HEK293T (cell line): ENCODE data around the gene CAPZA2.

Experiments
- CTCF ChIA-PET: fragments of 350-600 bp; formaldehyde crosslinking; extraction: SDS; loops from one replicate; lab custom pipeline; 2021; ENCODE audit warnings: antibody characterized with exemption, inconsistent platforms; lab: Yijun Ruan, JAX
- POLR2A ChIA-PET: fragments of 350-600 bp; formaldehyde crosslinking; extraction: SDS; loops from one replicate; lab custom pipeline; 2020; ENCODE audit warnings: antibody characterized with exemption, inconsistent platforms; lab: Yijun Ruan, JAX
- DNase-seq: peaks from one replicate; pipeline ENCODE4 v3.0.0; 2012; ENCODE audit warnings: mixed read lengths; ENCODE audit errors: extremely low spot score
- ARNT ChIP-seq: fragments of 450-650 bp; IDR thresholded peaks from 2 replicates; pipeline ENCODE4 v1.6.1; 2017; ENCODE audit warnings: mild to moderate bottlenecking
- BHLHE40 ChIP-seq: fragments of 450-650 bp; IDR thresholded peaks from 2 replicates; pipeline ENCODE4 v1.6.1; 2016; ENCODE audit warnings: mild to moderate bottlenecking, moderate library complexity, borderline replicate concordance
- CTBP1 ChIP-seq: fragments of 450-650 bp; IDR thresholded peaks from 2 replicates; pipeline ENCODE4 v1.6.1; 2016; ENCODE audit warnings: borderline replicate concordance
- ELF4 ChIP-seq: fragments of 450-650 bp; IDR thresholded peaks from 2 replicates; pipeline ENCODE4 v1.6.1; 2017; ENCODE audit warnings: antibody characterized with exemption
- FOXA1 ChIP-seq: fragments of 450-650 bp; IDR thresholded peaks from 2 replicates; pipeline ENCODE4 v1.6.1; 2016; ENCODE audit warnings: mild to moderate bottlenecking
- FOXK2 ChIP-seq: fragments of 450-650 bp; IDR thresholded peaks from 2 replicates; pipeline ENCODE4 v1.6.1; 2016; ENCODE audit warnings: mild to moderate bottlenecking
- FOXM1 ChIP-seq: fragments of 450-650 bp; IDR thresholded peaks from 2 replicates; pipeline ENCODE4 v1.6.1; 2017; ENCODE audit warnings: mild to moderate bottlenecking, borderline replicate concordance
- HDGF ChIP-seq: fragments of 450-650 bp; IDR thresholded peaks from 2 replicates; pipeline ENCODE4 v1.6.1; 2017; ENCODE audit warnings: antibody characterized with exemption, borderline replicate concordance
- L3MBTL2 ChIP-seq: fragments of 450-650 bp; conservative IDR thresholded peaks from 2 replicates; pipeline ENCODE4 v1.6.1; 2016; ENCODE audit warnings: mild to moderate bottlenecking
- LEF1 ChIP-seq: fragments of 450-650 bp; IDR thresholded peaks from 2 replicates; pipeline ENCODE4 v1.6.1; 2017; ENCODE audit warnings: mild to moderate bottlenecking, borderline replicate concordance
- NFRKB ChIP-seq: fragments of 450-650 bp; IDR thresholded peaks from 2 replicates; pipeline ENCODE4 v1.6.1; 2016; ENCODE audit warnings: mild to moderate bottlenecking, moderate library complexity
- PKNOX1 ChIP-seq: fragments of 450-650 bp; IDR thresholded peaks from 2 replicates; pipeline ENCODE4 v1.6.1; 2016
- SP1 ChIP-seq: fragments of 450-650 bp; IDR thresholded peaks from 2 replicates; pipeline ENCODE4 v1.6.1; 2017
- SUZ12 ChIP-seq: fragments of 450-650 bp; IDR thresholded peaks from 2 replicates; pipeline ENCODE4 v1.6.1; 2016; ENCODE audit warnings: mild to moderate bottlenecking
- TARDBP ChIP-seq: fragments of 450-650 bp; IDR thresholded peaks from 2 replicates; pipeline ENCODE4 v1.6.1; 2016
- ZNF384 ChIP-seq: fragments of 450-650 bp; IDR thresholded peaks from 2 replicates; pipeline ENCODE4 v1.6.1; 2016

Gene CAPZA2

GRCh38 chr7:116862951-116863670, 724 bp downstream of the CAPZA2 start:
- ChIA-PET CTCF (no interaction called here), POLR2A (interaction anchor here (1.5 to 1.6 kb wide), 2 partner anchors 14 to 17 kb away, joined by 3 read pairs; no protein-coding TSS in a partner anchor)
- TF ChIP-seq BHLHE40 = no peak
- no peak for TF ChIP-seq FOXK2
- TF ChIP-seq HDGF = no peak
- no peak for TF ChIP-seq FOXM1
- TF ChIP-seq L3MBTL2 = no peak
- no peak for TF ChIP-seq ARNT
- TF ChIP-seq TARDBP = no peak
- TF ChIP-seq LEF1 = no peak
- no peak for TF ChIP-seq CTBP1
- TF ChIP-seq ELF4 = no peak
- TF ChIP-seq SUZ12 = no peak
- TF ChIP-seq ZNF384 = no peak
- TF ChIP-seq NFRKB = no peak
- DNase-seq = peak; percentile 41

GRCh38 chr7:116863936-116864500, 1.6 kb downstream of the CAPZA2 start:
- ChIA-PET CTCF (no interaction called here), POLR2A (interaction anchor here (1.5 to 1.6 kb wide), 2 partner anchors 13 to 16 kb away, joined by 3 read pairs; no protein-coding TSS in a partner anchor)

DNA sequence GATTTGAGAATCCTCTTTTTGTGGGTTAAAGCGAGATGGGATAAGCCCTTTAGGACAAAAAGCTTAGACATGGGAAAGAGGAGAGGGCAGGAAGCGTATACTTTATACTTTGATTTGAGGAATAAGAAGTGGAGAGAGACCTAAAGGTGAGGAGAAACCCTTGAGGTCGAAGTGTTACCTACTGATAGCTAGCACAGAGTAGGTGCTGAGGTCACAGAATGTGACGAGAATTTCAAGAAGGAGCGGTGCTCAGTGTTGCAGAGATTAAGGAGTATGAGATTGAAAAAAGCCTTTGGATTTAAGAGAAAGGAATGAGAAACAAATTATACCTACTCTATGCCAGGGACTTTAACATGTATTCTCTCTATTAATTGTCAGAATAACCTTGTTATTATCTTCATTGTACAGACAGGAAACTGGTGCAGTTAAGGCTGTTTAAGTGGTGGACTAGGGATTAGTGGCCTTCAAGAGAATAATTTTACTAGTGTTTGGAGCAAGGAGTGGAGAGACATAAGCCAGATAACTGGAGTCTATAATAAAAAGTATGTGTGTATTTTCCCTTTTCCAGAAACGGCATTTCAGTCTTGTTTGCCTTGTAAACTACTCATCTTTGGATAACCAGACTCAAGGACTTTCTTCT, 8.8 kb downstream of the CAPZA2 start:
- no peak for TF ChIP-seq SUZ12
- TF ChIP-seq ELF4 = no peak
- TF ChIP-seq NFRKB = no peak
- no peak for TF ChIP-seq CTBP1
- TF ChIP-seq BHLHE40 = no peak
- TF ChIP-seq FOXM1 = no peak
- DNase-seq = no peak
- ChIA-PET CTCF (no interaction called here), POLR2A (no interaction called here)

More at GRCh38 chr7:116863936-116864500, 1.6 kb downstream of the CAPZA2 start:
- no peak for TF ChIP-seq NFRKB
- TF ChIP-seq FOXA1 = no peak
- no peak for TF ChIP-seq LEF1
- TF ChIP-seq CTBP1 = no peak
- TF ChIP-seq BHLHE40 = no peak
- TF ChIP-seq PKNOX1 = no peak
- TF ChIP-seq SP1 = no peak
- no peak for TF ChIP-seq SUZ12
- TF ChIP-seq TARDBP = no peak
- TF ChIP-seq ZNF384 = no peak
- TF ChIP-seq ARNT = no peak
- no peak for TF ChIP-seq FOXM1
- TF ChIP-seq HDGF = no peak
- TF ChIP-seq L3MBTL2 = no peak
- no peak for TF ChIP-seq ELF4
- no peak for DNase-seq

- CTCF ChIA-PET = no interaction called here
- TF ChIP-seq TARDBP (no peak), PKNOX1 (no peak), SUZ12 (no peak), ZNF384 (no peak), FOXA1 (no peak), SP1 (no peak), HDGF (no peak), ELF4 (no peak), BHLHE40 (no peak), FOXK2 (no peak), CTBP1 (no peak)
- no peak for DNase-seq
- POLR2A ChIA-PET = no interaction called here
These were observed 9.6 kb downstream of the CAPZA2 start for GRCh38 chr7:116872026-116872425.

- CTCF ChIA-PET = interaction anchor here (0.6 to 0.7 kb wide), 2 partner anchors 24 to 284 kb away, joined by 5 read pairs; no protein-coding TSS in a partner anchor
- POLR2A ChIA-PET = no interaction called here
- DNase-seq = no peak
- TF ChIP-seq BHLHE40 (no peak), ZNF384 (no peak), NFRKB (no peak), FOXM1 (no peak), SP1 (no peak), L3MBTL2 (no peak), CTBP1 (no peak), ARNT (no peak), FOXA1 (no peak), ELF4 (no peak), FOXK2 (no peak)
These were observed 11.2 kb downstream of the CAPZA2 start for GRCh38 chr7:116873619-116874018.
